KOPT-K1 (cell line): ENCODE results near the gene SSBP2.
"Not testable (repeated sequence)": the region's sequence is repeated elsewhere in the genome, so short reads cannot be mapped to it uniquely, and the experiment has no call there.

Source experiments
- H3K27ac ChIP-seq: fragments of 200-600 bp; sonication (generic); 2 replicates; pipeline ENCODE4 v1.5.1; 2016; ENCODE audit warnings: antibody characterized with exemption, mild to moderate bottlenecking, low read depth, low read length; ENCODE audit not compliant: poor library complexity, severe bottlenecking
- H3K36me3 ChIP-seq: fragments of 200-600 bp; sonication (generic); 2 replicates; pipeline ENCODE4 v1.5.1; 2017; ENCODE audit warnings: antibody characterized with exemption, mild to moderate bottlenecking, low read length, moderate library complexity; ENCODE audit not compliant: insufficient read depth
- H3K9me3 ChIP-seq: fragments of 200-600 bp; sonication (generic); 2 replicates; pipeline ENCODE4 v1.5.1; 2017; ENCODE audit warnings: antibody characterized with exemption, low read length, mild to moderate bottlenecking; ENCODE audit not compliant: insufficient read depth, poor library complexity, severe bottlenecking

Gene SSBP2

GRCh38 chr5:81427566-81427965 lies 323.3 kb downstream of the SSBP2 start:
- no peak overlapping the region for H3K27ac ChIP-seq
- H3K36me3 ChIP-seq, result peaks cover 20% of the 10 kb centered on the region
- H3K9me3 ChIP-seq, result no peaks in the 10 kb centered on the region

GRCh38 chr5:81426359-81427030 lies 324.4 kb downstream of the SSBP2 start:
- peaks cover 31% of the 10 kb centered on the region for H3K36me3 ChIP-seq
- H3K27ac ChIP-seq, result no peak overlapping the region
- no peaks in the 10 kb centered on the region for H3K9me3 ChIP-seq

- H3K27ac ChIP-seq, result no peak overlapping the region
- H3K36me3 ChIP-seq, result peaks cover 40% of the 10 kb centered on the region
- no peaks in the 10 kb centered on the region for H3K9me3 ChIP-seq
Observed at GRCh38 chr5:81425569-81425968, 325.3 kb downstream of the SSBP2 start.

GRCh38 chr5:81424728-81425127 lies 326.2 kb downstream of the SSBP2 start:
- no peaks in the 10 kb centered on the region for H3K9me3 ChIP-seq
- H3K36me3 ChIP-seq, result peaks cover 49% of the 10 kb centered on the region
- H3K27ac ChIP-seq, result no peak overlapping the region

GRCh38 chr5:81422671-81423070 lies 328.2 kb downstream of the SSBP2 start:
- Histone ChIP-seq H3K27ac (no peak overlapping the region), H3K9me3 (no peaks in the 10 kb centered on the region), H3K36me3 (peaks cover 62% of the 10 kb centered on the region)

- H3K36me3 ChIP-seq, result peaks cover 56% of the 10 kb centered on the region
- no peak overlapping the region for H3K27ac ChIP-seq
- H3K9me3 ChIP-seq, result no peaks in the 10 kb centered on the region
Observed at GRCh38 chr5:81420039-81420667, 330.7 kb downstream of the SSBP2 start.

GRCh38 chr5:81418606-81419005 lies 332.3 kb downstream of the SSBP2 start:
- Histone ChIP-seq H3K36me3 (peaks cover 56% of the 10 kb centered on the region), H3K9me3 (no peaks in the 10 kb centered on the region), H3K27ac (no peak overlapping the region)

GRCh38 chr5:81417052-81417451 lies 333.8 kb downstream of the SSBP2 start:
- no peak overlapping the region for H3K27ac ChIP-seq

GRCh38 chr5:81409896-81410295 lies 341.0 kb downstream of the SSBP2 start:
- Histone ChIP-seq H3K9me3 (no peaks in the 10 kb centered on the region), H3K27ac (no peak overlapping the region), H3K36me3 (no peaks in the 10 kb centered on the region; the same call in 1 of the 2 replicates)

More at GRCh38 chr5:81417052-81417451, 333.8 kb downstream of the SSBP2 start:
- no peaks in the 10 kb centered on the region for H3K9me3 ChIP-seq
- peaks cover 50% of the 10 kb centered on the region for H3K36me3 ChIP-seq

GRCh38 chr5:81409361-81409760 lies 341.5 kb downstream of the SSBP2 start:
- no peaks in the 10 kb centered on the region for H3K9me3 ChIP-seq
- H3K27ac ChIP-seq, result no peak overlapping the region
- H3K36me3 ChIP-seq, result no peaks in the 10 kb centered on the region; the same call in 1 of the 2 replicates

GRCh38 chr5:81408496-81408895 lies 342.4 kb downstream of the SSBP2 start:
- no peak overlapping the region for H3K27ac ChIP-seq
- H3K9me3 ChIP-seq, result no peaks in the 10 kb centered on the region
- no peaks in the 10 kb centered on the region; the same call in 1 of the 2 replicates for H3K36me3 ChIP-seq

GRCh38 chr5:81407811-81408210 lies 343.1 kb downstream of the SSBP2 start:
- not testable (repeated sequence) for H3K27ac ChIP-seq, H3K9me3 ChIP-seq

GRCh38 chr5:81405126-81405891 lies 345.6 kb downstream of the SSBP2 start:
- H3K36me3 ChIP-seq, result no peaks in the 10 kb centered on the region; the same call in 1 of the 2 replicates
- no peak overlapping the region for H3K27ac ChIP-seq
- H3K9me3 ChIP-seq, result no peaks in the 10 kb centered on the region

More at GRCh38 chr5:81407811-81408210, 343.1 kb downstream of the SSBP2 start:
- not testable (repeated sequence) for H3K36me3 ChIP-seq

- no peak overlapping the region for H3K27ac ChIP-seq
- H3K9me3 ChIP-seq, result no peaks in the 10 kb centered on the region
- H3K36me3 ChIP-seq, result no peaks in the 10 kb centered on the region
Observed at GRCh38 chr5:81402192-81402930, 348.5 kb downstream of the SSBP2 start.

- H3K27ac ChIP-seq, result no peak overlapping the region
- no peaks in the 10 kb centered on the region for H3K9me3 ChIP-seq
- no peaks in the 10 kb centered on the region for H3K36me3 ChIP-seq
Observed at GRCh38 chr5:81401266-81401665, 349.6 kb downstream of the SSBP2 start.
